OCI-LY3 (cell line): Measurements from ENCODE around the gene NEK10.
"Not testable (repeated sequence)": the region's sequence is repeated elsewhere in the genome, so short reads cannot be mapped to it uniquely, and the experiment has no call there.

Source experiments
- H2AFZ ChIP-seq: fragments of 200-600, 300-600 bp; shearing (Covaris generic); 2 replicates; pipeline ENCODE4 v1.6.0; 2014; ENCODE audit warnings: antibody characterized with exemption, low read depth, low read length
- H3K27ac ChIP-seq: fragments of 200-600, 300-600 bp; sonication (generic); 2 replicates; pipeline ENCODE4 v1.5.1; 2014; ENCODE audit warnings: mild to moderate bottlenecking, low read length, moderate library complexity, mixed read lengths
- H3K27me3 ChIP-seq: fragments of 200-600, 300-600 bp; sonication (generic); 2 replicates; pipeline ENCODE4 v1.6.1; 2014; ENCODE audit warnings: low read depth, low read length, mixed read lengths
- H3K36me3 ChIP-seq: fragments of 200-600, 300-600 bp; sonication (generic); replicated peaks from 2 replicates; pipeline ENCODE3; 2014; ENCODE audit warnings: low read depth, low read length, mixed read lengths
- H3K4me1 ChIP-seq: fragments of 300-600, 200-600 bp; sonication (generic); 2 replicates; pipeline ENCODE4 v1.6.1; 2014; ENCODE audit warnings: low read length, mixed read lengths
- H3K4me2 ChIP-seq: fragments of 200-600, 300-600 bp; sonication (generic); 2 replicates; pipeline ENCODE4 v1.6.1; 2014; ENCODE audit warnings: low read length, mixed read lengths
- H3K4me3 ChIP-seq: fragments of 300-600, 200-600 bp; sonication (generic); 2 replicates; pipeline ENCODE4 v1.5.1; 2014; ENCODE audit warnings: antibody characterized with exemption, mild to moderate bottlenecking, low read length, moderate library complexity
- H3K79me2 ChIP-seq: fragments of 300-600, 200-600 bp; shearing (Covaris generic); 2 replicates; pipeline ENCODE4 v1.6.1; 2014; ENCODE audit warnings: mild to moderate bottlenecking, low read length, mixed read lengths
- H3K9ac ChIP-seq: fragments of 300-600, 200-600 bp; shearing (Covaris generic); 2 replicates; pipeline ENCODE4 v1.6.0; 2014; ENCODE audit warnings: mild to moderate bottlenecking, low read length, moderate library complexity
- H3K9me3 ChIP-seq: fragments of 200-600, 300-600 bp; shearing (Covaris generic); 2 replicates; pipeline ENCODE4 v1.6.1; 2014; ENCODE audit warnings: low read length, mixed read lengths; ENCODE audit not compliant: insufficient read depth
- H4K20me1 ChIP-seq: fragments of 200-600, 300-600 bp; sonication (generic); 2 replicates; pipeline ENCODE4 v1.6.1; 2016; ENCODE audit warnings: low read length, mixed read lengths; ENCODE audit not compliant: insufficient read depth
- EZH2phosphoT487 ChIP-seq: fragments of 200-600 bp; shearing (Covaris generic); IDR thresholded peaks from 2 replicates; pipeline ENCODE4 v1.6.1; 2018; ENCODE audit warnings: antibody characterized with exemption, mixed run types, low read depth
- TF ChIP-seq, protein P1 (sequence below): fragments of 200-600, 300-600 bp; sonication (generic); IDR thresholded peaks from 2 replicates; pipeline ENCODE4 v1.5.1; 2014; ENCODE audit warnings: antibody characterized with exemption, low read length, low read depth

The NEK10 gene

DNA sequence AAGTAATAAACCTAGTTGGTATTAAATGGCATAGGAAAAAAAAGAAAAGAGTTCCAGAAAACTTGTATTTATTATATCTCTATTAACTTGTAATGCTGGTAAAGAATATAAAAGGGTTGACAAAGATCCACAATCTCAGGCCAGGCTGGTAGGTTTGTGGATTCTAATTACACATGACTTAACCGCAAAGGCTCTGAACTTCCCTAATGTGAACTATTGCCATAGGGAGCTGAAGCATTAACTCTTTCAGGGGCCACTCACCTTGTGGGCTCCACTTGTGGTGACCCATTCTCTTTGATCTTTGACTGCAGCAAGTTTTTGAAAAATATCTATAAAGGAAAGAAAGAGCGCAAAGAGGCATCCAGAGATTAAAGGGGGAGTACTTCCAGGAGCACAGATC is 58.5 kb downstream of the NEK10 start:
- Histone ChIP-seq H3K4me1 (no peaks in the 10 kb centered on the region), H4K20me1 (no peaks in the 10 kb centered on the region), H3K9ac (no peak overlapping the region), H3K4me3 (no peak overlapping the region), H2AFZ (no peak overlapping the region), H3K27ac (no peak overlapping the region), H3K79me2 (no peaks in the 10 kb centered on the region), H3K9me3 (no peaks in the 10 kb centered on the region), H3K4me2 (no peak overlapping the region), H3K27me3 (no peaks in the 10 kb centered on the region), H3K36me3 (peaks cover 3% of the 10 kb centered on the region)
- TF ChIP-seq EZH2phosphoT487: no peak
- TF ChIP-seq, protein P1, sequence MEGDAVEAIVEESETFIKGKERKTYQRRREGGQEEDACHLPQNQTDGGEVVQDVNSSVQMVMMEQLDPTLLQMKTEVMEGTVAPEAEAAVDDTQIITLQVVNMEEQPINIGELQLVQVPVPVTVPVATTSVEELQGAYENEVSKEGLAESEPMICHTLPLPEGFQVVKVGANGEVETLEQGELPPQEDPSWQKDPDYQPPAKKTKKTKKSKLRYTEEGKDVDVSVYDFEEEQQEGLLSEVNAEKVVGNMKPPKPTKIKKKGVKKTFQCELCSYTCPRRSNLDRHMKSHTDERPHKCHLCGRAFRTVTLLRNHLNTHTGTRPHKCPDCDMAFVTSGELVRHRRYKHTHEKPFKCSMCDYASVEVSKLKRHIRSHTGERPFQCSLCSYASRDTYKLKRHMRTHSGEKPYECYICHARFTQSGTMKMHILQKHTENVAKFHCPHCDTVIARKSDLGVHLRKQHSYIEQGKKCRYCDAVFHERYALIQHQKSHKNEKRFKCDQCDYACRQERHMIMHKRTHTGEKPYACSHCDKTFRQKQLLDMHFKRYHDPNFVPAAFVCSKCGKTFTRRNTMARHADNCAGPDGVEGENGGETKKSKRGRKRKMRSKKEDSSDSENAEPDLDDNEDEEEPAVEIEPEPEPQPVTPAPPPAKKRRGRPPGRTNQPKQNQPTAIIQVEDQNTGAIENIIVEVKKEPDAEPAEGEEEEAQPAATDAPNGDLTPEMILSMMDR: no peak

DNA sequence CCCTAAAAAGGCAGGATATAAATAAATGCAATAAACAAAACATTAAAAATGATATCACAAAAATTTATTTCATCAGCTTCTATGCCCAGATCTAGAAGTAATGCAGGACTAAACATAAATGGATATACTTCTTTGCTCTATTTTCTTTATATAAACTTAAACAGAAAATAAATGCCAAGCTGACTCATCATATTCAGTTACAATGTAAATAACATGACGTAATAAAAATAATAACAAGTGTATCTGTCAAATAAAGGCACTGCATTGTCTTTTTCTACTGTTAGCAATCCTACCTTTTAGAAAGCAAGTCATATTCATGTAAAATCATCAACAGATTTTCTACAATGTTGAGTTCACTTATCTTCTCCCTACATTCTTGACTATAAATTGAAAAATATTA is 61.6 kb downstream of the NEK10 start:
- TF ChIP-seq EZH2phosphoT487: no peak
- TF ChIP-seq, protein P1: no peak

DNA sequence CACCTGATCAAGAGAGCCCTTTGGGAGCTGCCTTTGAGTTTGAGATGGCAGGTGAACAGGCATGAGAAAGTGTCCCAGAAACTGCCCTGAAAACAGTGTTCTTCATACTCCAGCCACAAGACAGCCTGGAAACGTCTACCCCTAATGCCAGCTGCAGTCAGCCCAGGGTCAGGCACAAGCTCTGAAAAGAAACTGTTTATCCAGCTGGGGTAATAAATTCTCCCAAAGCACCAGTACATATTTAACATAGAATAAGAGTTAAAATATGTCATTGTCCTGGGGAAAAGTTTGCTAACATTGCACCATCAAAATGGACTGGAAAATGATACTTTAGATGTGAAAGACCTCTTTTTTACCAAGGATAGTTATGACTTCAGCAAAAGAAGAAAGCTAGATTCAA is 66.3 kb downstream of the NEK10 start:
- no peak overlapping the region for H3K4me2 ChIP-seq
- peaks cover 12% of the 10 kb centered on the region for H3K36me3 ChIP-seq
- TF ChIP-seq EZH2phosphoT487: no peak
- TF ChIP-seq, protein P1: no peak
- no peaks in the 10 kb centered on the region for H4K20me1 ChIP-seq
- 0 out of 2 replicates have a peak, but pooled peaks cover 3% of the 10 kb centered on the region for H3K9me3 ChIP-seq
- H3K4me3 ChIP-seq: no peak overlapping the region
- H2AFZ ChIP-seq: no peak overlapping the region
- H3K4me1 ChIP-seq: no peaks in the 10 kb centered on the region
- H3K79me2 ChIP-seq: no peaks in the 10 kb centered on the region
- no peak overlapping the region for H3K9ac ChIP-seq
- H3K27me3 ChIP-seq: no peaks in the 10 kb centered on the region
- H3K27ac ChIP-seq: no peak overlapping the region

More for the DNA sequence above, 61.6 kb downstream of the NEK10 start:
- no peak overlapping the region for H3K4me2 ChIP-seq
- no peak overlapping the region for H3K4me3 ChIP-seq
- no peaks in the 10 kb centered on the region for H3K79me2 ChIP-seq
- H3K9ac ChIP-seq: no peak overlapping the region
- H3K4me1 ChIP-seq: no peaks in the 10 kb centered on the region
- no peak overlapping the region for H2AFZ ChIP-seq
- H3K36me3 ChIP-seq: peaks cover 3% of the 10 kb centered on the region
- H3K27me3 ChIP-seq: no peaks in the 10 kb centered on the region
- H3K27ac ChIP-seq: no peak overlapping the region
- H3K9me3 ChIP-seq: no peaks in the 10 kb centered on the region
- H4K20me1 ChIP-seq: no peaks in the 10 kb centered on the region

DNA sequence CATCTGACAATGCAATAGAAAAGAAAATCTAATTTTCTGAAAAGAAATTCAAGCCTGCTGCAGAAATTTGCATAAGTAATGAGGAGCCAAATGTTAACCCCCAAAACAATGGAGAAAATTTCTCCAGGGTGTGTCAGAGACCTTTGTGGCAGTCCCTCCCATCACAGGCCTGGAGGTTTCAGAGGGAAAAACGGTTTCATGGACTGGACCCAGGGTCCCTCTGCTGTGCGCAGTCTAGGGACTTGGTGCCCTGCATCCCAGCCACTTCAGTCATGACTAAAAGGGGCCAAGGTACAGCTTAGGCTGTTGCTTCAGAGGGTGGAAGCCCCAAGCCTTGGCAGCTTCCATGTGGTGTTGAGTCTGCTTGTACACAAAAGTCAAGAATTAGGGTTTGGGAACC is 70.2 kb downstream of the NEK10 start:
- not testable (repeated sequence) for H3K4me1 ChIP-seq, H2AFZ ChIP-seq, H4K20me1 ChIP-seq, H3K9ac ChIP-seq, H3K27ac ChIP-seq, H3K9me3 ChIP-seq, H3K4me2 ChIP-seq, H3K27me3 ChIP-seq, H3K4me3 ChIP-seq, H3K79me2 ChIP-seq
- H3K36me3 ChIP-seq: peaks cover 12% of the 10 kb centered on the region

DNA sequence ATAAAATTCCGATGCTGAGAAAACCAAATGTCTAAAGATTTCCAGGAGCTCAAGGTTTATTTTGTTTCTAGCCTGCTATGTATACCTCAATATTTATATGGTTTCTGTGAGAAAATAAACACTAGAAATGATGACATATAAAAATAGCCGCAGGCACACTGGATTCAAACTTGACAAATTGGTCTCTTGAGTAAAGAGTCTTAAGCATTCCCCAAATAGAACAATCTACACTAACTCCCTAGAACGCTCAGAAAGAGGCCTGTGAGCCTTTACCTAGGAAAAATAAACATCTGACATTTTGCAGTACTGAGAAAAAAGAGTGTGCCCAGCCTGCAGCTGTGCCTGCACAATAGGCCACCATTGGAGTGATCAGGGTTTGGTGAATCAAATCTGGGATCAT is 75.2 kb downstream of the NEK10 start:
- Histone ChIP-seq H2AFZ (no peak overlapping the region), H4K20me1 (no peaks in the 10 kb centered on the region)

More for the DNA sequence above, 75.2 kb downstream of the NEK10 start:
- no peaks in the 10 kb centered on the region for H3K36me3 ChIP-seq
- no peak overlapping the region for H3K9ac ChIP-seq
- H3K9me3 ChIP-seq: no peaks in the 10 kb centered on the region
- no peaks in the 10 kb centered on the region for H3K27me3 ChIP-seq
- no peaks in the 10 kb centered on the region for H3K4me1 ChIP-seq
- H3K4me3 ChIP-seq: no peak overlapping the region
- no peaks in the 10 kb centered on the region for H3K79me2 ChIP-seq
- no peak overlapping the region for H3K4me2 ChIP-seq
- H3K27ac ChIP-seq: no peak overlapping the region
- TF ChIP-seq, protein P1: no peak
- TF ChIP-seq EZH2phosphoT487: no peak
